ENCODE results near the gene DDB1.

DNA sequence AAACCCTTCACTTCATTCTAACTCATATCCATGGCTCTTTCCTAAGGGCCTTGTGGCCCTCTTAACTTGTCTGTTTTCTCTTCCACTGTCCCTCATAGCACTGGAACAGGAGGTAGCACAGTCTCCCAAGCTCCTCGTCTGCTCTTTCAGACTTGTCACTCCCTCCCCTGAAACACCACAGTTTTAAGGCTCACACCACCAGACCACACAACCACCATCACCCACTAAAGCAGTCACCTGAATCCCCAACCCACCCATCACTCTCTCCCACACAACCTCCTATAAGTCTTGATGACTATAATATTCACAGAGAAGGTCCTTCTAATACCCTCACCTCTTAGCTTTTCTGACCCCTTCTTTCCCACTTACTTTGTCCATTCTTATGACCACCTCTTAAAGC is 26.7 kb downstream of the DDB1 start:
- TF ChIP-seq POLR2A (IDR thresholded peaks at IDR 0.05; ENCODE audit: low read depth) (no peak), POLR2AphosphoS5 (IDR thresholded peaks at IDR 0.05) (no peak)
- TF ChIP-seq, protein P1, sequence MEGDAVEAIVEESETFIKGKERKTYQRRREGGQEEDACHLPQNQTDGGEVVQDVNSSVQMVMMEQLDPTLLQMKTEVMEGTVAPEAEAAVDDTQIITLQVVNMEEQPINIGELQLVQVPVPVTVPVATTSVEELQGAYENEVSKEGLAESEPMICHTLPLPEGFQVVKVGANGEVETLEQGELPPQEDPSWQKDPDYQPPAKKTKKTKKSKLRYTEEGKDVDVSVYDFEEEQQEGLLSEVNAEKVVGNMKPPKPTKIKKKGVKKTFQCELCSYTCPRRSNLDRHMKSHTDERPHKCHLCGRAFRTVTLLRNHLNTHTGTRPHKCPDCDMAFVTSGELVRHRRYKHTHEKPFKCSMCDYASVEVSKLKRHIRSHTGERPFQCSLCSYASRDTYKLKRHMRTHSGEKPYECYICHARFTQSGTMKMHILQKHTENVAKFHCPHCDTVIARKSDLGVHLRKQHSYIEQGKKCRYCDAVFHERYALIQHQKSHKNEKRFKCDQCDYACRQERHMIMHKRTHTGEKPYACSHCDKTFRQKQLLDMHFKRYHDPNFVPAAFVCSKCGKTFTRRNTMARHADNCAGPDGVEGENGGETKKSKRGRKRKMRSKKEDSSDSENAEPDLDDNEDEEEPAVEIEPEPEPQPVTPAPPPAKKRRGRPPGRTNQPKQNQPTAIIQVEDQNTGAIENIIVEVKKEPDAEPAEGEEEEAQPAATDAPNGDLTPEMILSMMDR (IDR thresholded peaks at IDR 0.05), result no peak

Data from esophagus muscularis mucosa (tissue), 3 donors.